Endothelial cell of umbilical vein (primary cell): ENCODE data around the gene PKMYT1. TPM values are rescaled to one million over a fixed set of nuclear protein-coding genes. Genes with fewer than 3 reads are reported as not detected.

ENCODE experiments used
- BruUV-seq: library from RNA; stranded (reverse); fragments of 400-500 nt; replicated peaks from 2 replicates; lab custom pipeline; 2021; lab: Mats Ljungman, UMichigan
- CTCF ChIA-PET: fragments of 300-600, 350-600 bp; sonication (Branson Sonifier 250); formaldehyde crosslinking; loops from one replicate; lab custom pipeline; 2021; ENCODE audit warnings: antibody characterized with exemption, inconsistent platforms; lab: Charles Lee
- POLR2A ChIA-PET: fragments of 300-600, 350-600 bp; sonication (Branson Sonifier 250); formaldehyde crosslinking; loops from one replicate; lab custom pipeline; 2021; ENCODE audit warnings: antibody characterized with exemption, inconsistent platforms; lab: Charles Lee
- DNase-seq: peaks from one replicate; pipeline ENCODE4 v3.0.0-alpha.2; 2011; ENCODE audit warnings: low read depth, low spot score
- FAIRE-seq: peaks from 2 replicates; lab custom pipeline; 2011; peaks lifted over from hg19 to GRCh38; lab: Jason Lieb, UNC
- H2AFZ ChIP-seq: 2 replicates; pipeline ENCODE4 v1.6.0; 2012; ENCODE audit warnings: low read depth, low read length, control low read depth, inconsistent platforms
- H3K27ac ChIP-seq: 2 replicates; pipeline ENCODE4 v1.5.1; 2011; ENCODE audit warnings: low read depth, mild to moderate bottlenecking, control low read depth, low read length, moderate library complexity; ENCODE audit not compliant: insufficient read depth
- H3K27me3 ChIP-seq, 2 experiments: 2 replicates each; pipeline versions ENCODE4 v1.6.0 to v1.6.1; 2011; ENCODE audit warnings: low read length in 2 of 2, mixed read lengths in 1 of 2; ENCODE audit not compliant: control insufficient read depth in 2 of 2, insufficient read depth in 2 of 2
- H3K36me3 ChIP-seq, 2 experiments: 2 replicates in 1 of 2; 3 replicates in 1 of 2; pipeline ENCODE4 v1.5.1; 2011; ENCODE audit warnings: low read length in 2 of 2, mild to moderate bottlenecking in 1 of 2, moderate library complexity in 1 of 2; ENCODE audit not compliant: control insufficient read depth in 2 of 2, insufficient read depth in 2 of 2; ENCODE audit errors: extremely low read depth in 1 of 2
- H3K4me1 ChIP-seq: 3 replicates; pipeline ENCODE4 v1.5.1; 2011; ENCODE audit warnings: mild to moderate bottlenecking, low read length; ENCODE audit not compliant: control insufficient read depth, insufficient read depth; ENCODE audit errors: extremely low read depth
- H3K4me2 ChIP-seq: 2 replicates; pipeline ENCODE4 v1.6.1; 2011; ENCODE audit warnings: low read length, control low read depth, mixed read lengths; ENCODE audit not compliant: insufficient read depth
- H3K4me3 ChIP-seq, 3 experiments: fragments of 200-600 bp in 1 of 3; sonication (generic), shearing (Covaris generic) in 1 of 3; replicated peaks in 1 of 3; 2 replicates each; pipeline ENCODE4 v1.5.1; 2011 to 2016; ENCODE audit warnings: control low read depth in 3 of 3, low read length in 3 of 3, mild to moderate bottlenecking in 2 of 3, inconsistent platforms in 1 of 3, low read depth in 1 of 3, moderate library complexity in 1 of 3; ENCODE audit not compliant: insufficient read depth in 1 of 3
- H3K79me2 ChIP-seq: 2 replicates; pipeline ENCODE4 v1.6.0; 2012; ENCODE audit warnings: low read length, inconsistent platforms; ENCODE audit not compliant: control insufficient read depth, insufficient read depth
- H3K9ac ChIP-seq: replicated peaks from 2 replicates; pipeline ENCODE3; 2011; ENCODE audit warnings: low read length, control low read depth; ENCODE audit not compliant: insufficient read depth; ENCODE audit errors: extremely low read depth
- H3K9me1 ChIP-seq: replicated peaks from 3 replicates; pipeline ENCODE4 v1.6.0; 2011; ENCODE audit warnings: mild to moderate bottlenecking, low read length; ENCODE audit not compliant: control insufficient read depth, insufficient read depth; ENCODE audit errors: extremely low read depth
- H3K9me3 ChIP-seq: replicated peaks from 2 replicates; pipeline ENCODE4 v1.5.1; 2012; ENCODE audit warnings: low read length, inconsistent platforms; ENCODE audit not compliant: control insufficient read depth, insufficient read depth
- H4K20me1 ChIP-seq: replicated peaks from 2 replicates; pipeline ENCODE3; 2011; ENCODE audit warnings: mild to moderate bottlenecking, low read length; ENCODE audit not compliant: control insufficient read depth, insufficient read depth; ENCODE audit errors: extremely low read depth
- EZH2 ChIP-seq: IDR thresholded peaks from 2 replicates; pipeline ENCODE4 v1.6.1; 2012; ENCODE audit warnings: borderline replicate concordance, low read depth, mild to moderate bottlenecking, moderate library complexity, low read length, inconsistent platforms; ENCODE audit not compliant: severe bottlenecking
- FOS ChIP-seq: IDR thresholded peaks from 2 replicates; pipeline ENCODE4 v1.6.1; 2011; ENCODE audit warnings: mild to moderate bottlenecking, low read length, moderate library complexity, borderline replicate concordance; ENCODE audit not compliant: insufficient read depth
- GATA2 ChIP-seq: IDR thresholded peaks from 2 replicates; pipeline ENCODE4 v1.7.0; 2011; ENCODE audit warnings: low read depth, mild to moderate bottlenecking, moderate library complexity, mixed read lengths, low read length; ENCODE audit not compliant: insufficient read length, insufficient read depth
- JUN ChIP-seq: IDR thresholded peaks from 2 replicates; pipeline ENCODE4 v1.6.1; 2011; ENCODE audit warnings: borderline replicate concordance, low read depth; ENCODE audit not compliant: insufficient read length, insufficient read depth
- MYC ChIP-seq: IDR thresholded peaks from one replicate; pipeline ENCODE4 v1.6.1; 2011; ENCODE audit warnings: mild to moderate bottlenecking, low read depth, low read length
- POLR2A ChIP-seq: IDR thresholded peaks from 2 replicates; pipeline ENCODE4 v1.6.1; 2012; ENCODE audit warnings: low read depth, mild to moderate bottlenecking, control low read depth, low read length
- POLR2AphosphoS5 ChIP-seq: IDR thresholded peaks from 2 replicates; pipeline ENCODE4 v1.6.1; 2012; ENCODE audit warnings: low read depth, mild to moderate bottlenecking, control low read depth, low read length, moderate library complexity; ENCODE audit not compliant: insufficient read depth
- dilution Hi-C: fragments of 300-500 bp; cut with MboI; formaldehyde crosslinking; loops from one replicate; pipeline ENCODE4 v1.15.0; 2019; ENCODE audit warnings: low sequenced_read_pairs; ENCODE audit not compliant: extremely low pct_ligation_motif_present
- intact Hi-C: fragments of 100-400 bp; cut with micrococcal nuclease; formaldehyde crosslinking; loops from one replicate; pipeline ENCODE4 v1.10.0; 2022
- polyA plus RNA-seq, 4 experiments: library from polyadenylated mRNA; depleted of rRNA in 3 of 4; stranded (reverse) in 3 of 4; unstranded in 1 of 4; fragments of >200 nt; gene quantifications; 2 replicates each; pipeline versions ENCODE4 v1.2.1 to v1.2.3, GENCODE V29; 2011 to 2012; ENCODE audit warnings: missing spikeins in 1 of 4
- total RNA-seq: library from RNA; stranded (reverse); gene quantifications from 2 replicates; pipeline ENCODE4 v1.2.3, GENCODE V29; 2021
- TF ChIP-seq, protein P1 (sequence below): IDR thresholded peaks from 2 replicates; pipeline ENCODE4 v1.6.1; 2011; ENCODE audit not compliant: insufficient read depth, insufficient read length
- TF ChIP-seq, protein P2 (sequence below), 2 donors: IDR thresholded peaks; 1 replicate in 1 of 2; 2 replicates in 1 of 2; pipeline ENCODE4 v1.5.1; 2011; ENCODE audit warnings: low read length in 2 of 2, mild to moderate bottlenecking in 2 of 2, moderate library complexity in 2 of 2, control low read depth in 1 of 2, inconsistent platforms in 1 of 2, low read depth in 1 of 2; ENCODE audit not compliant: insufficient read depth in 1 of 2; ENCODE audit errors: extremely low read depth in 1 of 2

Gene PKMYT1
- total and polyA plus RNA-seq, 2 donors (not counting 3 experiments of a cell fraction or from before 2014, with no cell fraction given) = 26.1 to 48.5 TPM

DNA sequence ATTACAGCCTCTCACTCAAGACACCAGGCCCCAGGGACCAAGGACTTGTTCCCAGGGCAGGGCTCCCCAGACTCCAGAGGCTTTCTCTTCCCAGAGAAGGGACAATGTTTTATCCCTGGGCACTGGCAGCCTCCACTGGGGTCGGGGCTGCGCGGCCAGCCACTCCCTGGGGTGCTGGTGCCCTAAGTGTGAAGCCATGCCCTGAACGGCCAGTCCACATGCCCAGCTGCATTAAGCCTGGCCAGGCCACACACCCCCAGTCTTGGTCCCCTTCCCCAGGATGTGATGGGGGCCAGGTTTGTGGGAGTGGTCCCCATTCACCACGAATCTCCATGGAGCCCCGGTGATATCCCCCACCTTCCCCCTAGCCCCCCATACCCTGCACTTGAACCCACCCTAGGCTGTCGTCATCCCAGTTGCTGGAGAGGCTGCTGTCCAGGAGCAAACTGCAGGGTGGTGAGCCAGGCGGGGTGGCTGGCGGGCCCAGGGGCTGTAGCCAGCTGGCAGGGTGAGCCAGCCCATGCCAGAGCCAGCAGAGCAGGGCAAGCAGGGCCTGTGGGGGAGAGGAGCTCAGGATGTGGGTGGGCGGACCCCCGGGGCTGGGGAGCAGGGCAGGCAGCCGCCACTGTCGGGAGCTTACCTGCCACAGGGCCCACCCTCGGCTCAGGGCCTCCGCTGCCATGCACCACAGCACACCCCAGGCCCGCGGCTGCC lies 6.5 kb downstream of the PKMYT1 start:
- CTCF ChIA-PET = no interaction called here
- dilution Hi-C loops = no loop called here

More for the DNA sequence above, 6.5 kb downstream of the PKMYT1 start:
- POLR2A ChIA-PET = no interaction called here
- Histone ChIP-seq H2AFZ (no peak overlapping the region), H3K4me3 (no peak overlapping the region), H4K20me1 (no peaks in the 10 kb centered on the region), H3K9me3 (no peaks in the 10 kb centered on the region), H3K9ac (no peak overlapping the region), H3K27ac (no peak overlapping the region), H3K79me2 (peaks cover 12% of the 10 kb centered on the region), H3K4me2 (no peak overlapping the region), H3K9me1 (no peaks in the 10 kb centered on the region), H3K27me3 (no peaks in the 10 kb centered on the region), H3K36me3 (peaks cover 0 to 2% of the 10 kb centered on the region in 2 experiments), H3K4me1 (peaks cover 7% of the 10 kb centered on the region)
- intact Hi-C loops = no loop called here
- TF ChIP-seq GATA2 (no peak), MYC (no peak), FOS (no peak), EZH2 (no peak), POLR2A (no peak), POLR2AphosphoS5 (no peak), JUN (no peak)
- TF ChIP-seq, protein P1, sequence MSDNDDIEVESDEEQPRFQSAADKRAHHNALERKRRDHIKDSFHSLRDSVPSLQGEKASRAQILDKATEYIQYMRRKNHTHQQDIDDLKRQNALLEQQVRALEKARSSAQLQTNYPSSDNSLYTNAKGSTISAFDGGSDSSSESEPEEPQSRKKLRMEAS = no peak
- TF ChIP-seq, protein P2, sequence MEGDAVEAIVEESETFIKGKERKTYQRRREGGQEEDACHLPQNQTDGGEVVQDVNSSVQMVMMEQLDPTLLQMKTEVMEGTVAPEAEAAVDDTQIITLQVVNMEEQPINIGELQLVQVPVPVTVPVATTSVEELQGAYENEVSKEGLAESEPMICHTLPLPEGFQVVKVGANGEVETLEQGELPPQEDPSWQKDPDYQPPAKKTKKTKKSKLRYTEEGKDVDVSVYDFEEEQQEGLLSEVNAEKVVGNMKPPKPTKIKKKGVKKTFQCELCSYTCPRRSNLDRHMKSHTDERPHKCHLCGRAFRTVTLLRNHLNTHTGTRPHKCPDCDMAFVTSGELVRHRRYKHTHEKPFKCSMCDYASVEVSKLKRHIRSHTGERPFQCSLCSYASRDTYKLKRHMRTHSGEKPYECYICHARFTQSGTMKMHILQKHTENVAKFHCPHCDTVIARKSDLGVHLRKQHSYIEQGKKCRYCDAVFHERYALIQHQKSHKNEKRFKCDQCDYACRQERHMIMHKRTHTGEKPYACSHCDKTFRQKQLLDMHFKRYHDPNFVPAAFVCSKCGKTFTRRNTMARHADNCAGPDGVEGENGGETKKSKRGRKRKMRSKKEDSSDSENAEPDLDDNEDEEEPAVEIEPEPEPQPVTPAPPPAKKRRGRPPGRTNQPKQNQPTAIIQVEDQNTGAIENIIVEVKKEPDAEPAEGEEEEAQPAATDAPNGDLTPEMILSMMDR (IDR thresholded peaks at IDR 0.05; ENCODE audit: extremely low read depth in 1 of 2, insufficient read depth in 1 of 2, low read depth in 1 of 2, low read length in 2 of 2) = no peak
- no TSS peak for BruUV-seq
- FAIRE-seq (no peak), DNase-seq (no peak)
